ENCODE results near the gene WBP1.
A peak's percentile ranks its signal among the peaks of the same experiment; 100 is the strongest.

The WBP1 gene

GRCh38 chr2:74502720-74503505 is 44.7 kb downstream of the WBP1 start:
- no peak for DNase-seq (ENCODE audit: low read depth)

- no peak for DNase-seq (ENCODE audit: low read depth)
These were observed 45.6 kb downstream of the WBP1 start for GRCh38 chr2:74503506-74504475.

GRCh38 chr2:74504591-74504990 is 46.4 kb downstream of the WBP1 start:
- no peak for DNase-seq (ENCODE audit: low read depth)

- DNase-seq (ENCODE audit: low read depth), result no peak
These were observed 47.4 kb downstream of the WBP1 start for GRCh38 chr2:74505448-74506246.

DNA sequence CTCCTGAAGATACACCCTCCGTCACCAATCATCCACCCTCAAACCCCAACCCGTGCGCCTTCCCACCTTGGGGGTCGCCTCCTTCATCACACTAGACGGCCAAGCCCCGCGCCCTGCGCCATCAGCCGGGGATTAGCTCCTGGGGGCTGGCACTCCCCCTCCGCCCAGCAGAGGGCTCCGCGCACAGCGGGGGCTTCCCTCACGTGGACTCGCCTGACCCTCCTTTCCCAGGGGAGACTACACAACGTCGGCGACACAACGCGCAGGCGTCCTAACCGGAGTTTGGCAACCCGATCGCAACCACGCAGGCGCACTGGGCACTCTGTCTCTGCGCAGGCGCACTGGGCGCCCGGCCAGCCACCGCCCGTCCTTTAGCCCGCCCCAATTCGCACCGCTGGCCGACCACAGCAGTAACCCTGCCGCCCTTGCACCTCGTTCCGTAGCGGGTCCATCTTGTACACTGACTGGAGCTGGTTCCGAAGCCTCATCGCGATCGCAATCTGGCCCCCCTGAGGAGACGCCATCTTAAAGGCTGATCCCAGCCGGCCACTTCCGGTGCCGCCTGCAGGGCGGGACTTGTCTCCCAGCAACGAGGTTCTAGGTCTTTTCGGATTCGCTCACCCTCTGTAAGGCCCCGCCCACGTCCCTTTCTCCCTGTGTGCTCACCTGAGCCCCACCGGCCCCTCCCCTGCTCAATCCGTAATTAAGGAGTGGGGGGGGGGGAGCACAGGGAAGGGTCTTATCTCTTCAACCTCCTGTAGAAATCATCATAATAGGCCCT is 49.1 kb downstream of the WBP1 start, which contains the start of gene PCGF1:
Gene PCGF1 (minus strand): TSS at position 551 of the 781 bp plus-strand sequence. CDS start 27 bp downstream, at position 524.
- DNase-seq (ENCODE audit: low read depth), result peak; percentile 95

GRCh38 chr2:74507926-74508520 is 49.8 kb downstream of the WBP1 start:
- DNase-seq (ENCODE audit: low read depth), result no peak

DNA sequence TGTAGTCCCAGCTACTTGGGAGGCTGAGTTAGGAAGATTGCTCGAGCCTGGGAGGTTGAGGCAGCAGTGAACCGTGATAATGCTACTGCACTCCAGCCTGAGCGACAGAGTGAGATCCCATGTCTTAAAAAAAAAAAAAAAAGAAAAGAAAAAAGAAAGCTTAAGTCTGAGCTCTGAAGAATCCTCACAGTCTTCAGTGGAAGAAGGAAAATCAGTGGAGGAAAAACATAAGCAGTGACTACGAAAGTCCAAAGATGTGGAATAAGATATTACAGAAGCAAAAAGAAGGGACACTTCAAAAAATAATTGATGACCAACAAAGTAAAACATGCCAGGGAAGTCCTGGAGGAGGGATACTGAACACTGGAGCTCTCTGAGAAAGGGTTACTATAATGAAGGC is 52.0 kb downstream of the WBP1 start:
- no peak for DNase-seq (ENCODE audit: low read depth)
